IPS-NIHi7 (cell line): ENCODE data around the gene GNAZ.

Source experiments
- DNase-seq: peaks from one replicate; pipeline ENCODE4 v3.0.0; 2012; ENCODE audit warnings: mixed read lengths; ENCODE audit errors: extremely low spot score

The GNAZ gene

DNA sequence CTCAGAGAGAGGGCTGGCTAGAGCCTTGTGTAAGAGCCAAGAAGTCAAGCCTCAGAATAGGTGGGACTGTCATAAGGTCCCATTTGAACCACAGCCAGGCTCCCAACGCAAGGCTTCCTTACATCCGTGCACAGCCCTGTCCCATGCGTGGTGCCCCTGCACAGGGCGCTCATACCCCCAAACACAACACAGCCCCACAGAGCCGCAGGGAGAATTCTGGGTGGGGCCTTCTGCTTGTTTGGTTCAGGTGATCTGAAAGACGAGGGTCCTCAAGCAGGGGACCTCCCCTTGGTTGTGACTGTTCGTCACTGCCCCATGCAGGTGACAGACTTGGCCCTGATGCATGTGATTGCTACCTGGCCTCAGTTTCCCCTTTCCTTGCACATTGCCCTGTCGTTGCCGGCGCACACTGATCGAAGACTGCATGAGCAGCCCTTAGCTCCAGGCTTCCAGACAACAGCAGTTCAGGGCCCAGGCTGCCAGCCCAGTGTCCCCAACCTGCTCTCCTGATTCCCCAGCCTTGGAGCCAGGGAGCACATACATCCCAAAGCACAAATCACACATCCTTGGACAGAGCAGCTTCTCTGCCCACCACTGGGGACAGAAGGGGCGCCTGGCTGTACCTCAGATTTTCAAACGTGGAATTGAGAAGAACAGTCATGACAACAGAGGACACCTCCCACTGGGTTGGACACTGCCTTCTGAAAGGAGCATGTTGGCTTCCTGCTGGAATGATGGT, 22.1 kb downstream of the GNAZ start:
- no peak for DNase-seq

DNA sequence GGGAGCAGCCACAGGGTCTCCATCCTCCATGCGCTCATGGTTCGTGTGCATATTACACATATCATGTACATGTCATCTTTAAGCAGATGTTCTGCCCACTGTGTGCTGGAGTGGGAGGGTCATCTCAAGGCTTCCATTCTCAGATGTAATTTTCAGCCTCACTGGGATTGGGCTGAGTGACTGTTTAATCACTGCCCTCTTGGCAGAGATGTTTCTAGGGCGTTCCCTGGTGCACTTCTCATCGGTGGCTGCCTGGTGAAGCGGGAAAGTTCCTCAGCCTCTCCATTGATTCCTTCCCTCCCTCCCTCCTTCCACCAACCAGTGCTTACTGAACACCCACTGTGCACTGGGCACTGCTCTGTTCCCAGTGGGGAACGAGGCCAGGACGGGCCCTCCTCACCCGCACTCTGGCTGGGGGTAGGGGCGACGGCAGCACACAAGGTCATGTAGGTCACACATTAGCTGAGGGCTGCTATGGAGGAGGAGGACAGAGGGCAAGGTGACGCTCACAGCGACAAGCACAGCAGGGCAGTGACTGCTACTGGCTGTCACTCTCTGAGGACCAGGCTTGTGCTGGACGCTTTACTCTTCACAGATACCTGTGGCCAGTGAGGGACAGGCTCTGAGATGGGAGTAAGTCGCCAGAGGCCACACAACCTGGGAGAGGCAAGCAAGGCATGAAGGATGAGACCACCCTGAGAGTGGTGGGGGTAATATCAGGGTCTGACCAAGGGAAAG, 22.9 kb downstream of the GNAZ start:
- DNase-seq: no peak

DNA sequence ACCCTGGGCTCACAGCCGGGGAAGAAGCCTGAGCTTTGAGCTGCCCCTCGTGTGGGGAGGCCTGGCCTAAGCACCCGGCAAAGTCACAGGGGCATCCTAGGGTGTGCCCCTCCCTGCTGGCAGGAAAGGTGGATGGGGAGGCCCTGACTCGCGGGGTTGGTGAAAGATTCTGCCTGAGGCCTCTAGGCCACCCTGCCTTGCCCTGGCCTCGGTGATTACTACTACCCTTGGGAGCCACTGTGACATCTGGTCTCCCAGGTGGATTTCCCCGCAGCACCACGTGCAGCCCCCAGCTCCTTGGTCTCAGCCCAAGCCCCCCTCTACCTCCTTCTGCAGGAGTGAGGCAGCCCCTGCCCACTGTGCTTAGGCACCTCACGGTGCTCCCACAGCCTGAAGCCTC, 23.9 kb downstream of the GNAZ start:
- no peak for DNase-seq

DNA sequence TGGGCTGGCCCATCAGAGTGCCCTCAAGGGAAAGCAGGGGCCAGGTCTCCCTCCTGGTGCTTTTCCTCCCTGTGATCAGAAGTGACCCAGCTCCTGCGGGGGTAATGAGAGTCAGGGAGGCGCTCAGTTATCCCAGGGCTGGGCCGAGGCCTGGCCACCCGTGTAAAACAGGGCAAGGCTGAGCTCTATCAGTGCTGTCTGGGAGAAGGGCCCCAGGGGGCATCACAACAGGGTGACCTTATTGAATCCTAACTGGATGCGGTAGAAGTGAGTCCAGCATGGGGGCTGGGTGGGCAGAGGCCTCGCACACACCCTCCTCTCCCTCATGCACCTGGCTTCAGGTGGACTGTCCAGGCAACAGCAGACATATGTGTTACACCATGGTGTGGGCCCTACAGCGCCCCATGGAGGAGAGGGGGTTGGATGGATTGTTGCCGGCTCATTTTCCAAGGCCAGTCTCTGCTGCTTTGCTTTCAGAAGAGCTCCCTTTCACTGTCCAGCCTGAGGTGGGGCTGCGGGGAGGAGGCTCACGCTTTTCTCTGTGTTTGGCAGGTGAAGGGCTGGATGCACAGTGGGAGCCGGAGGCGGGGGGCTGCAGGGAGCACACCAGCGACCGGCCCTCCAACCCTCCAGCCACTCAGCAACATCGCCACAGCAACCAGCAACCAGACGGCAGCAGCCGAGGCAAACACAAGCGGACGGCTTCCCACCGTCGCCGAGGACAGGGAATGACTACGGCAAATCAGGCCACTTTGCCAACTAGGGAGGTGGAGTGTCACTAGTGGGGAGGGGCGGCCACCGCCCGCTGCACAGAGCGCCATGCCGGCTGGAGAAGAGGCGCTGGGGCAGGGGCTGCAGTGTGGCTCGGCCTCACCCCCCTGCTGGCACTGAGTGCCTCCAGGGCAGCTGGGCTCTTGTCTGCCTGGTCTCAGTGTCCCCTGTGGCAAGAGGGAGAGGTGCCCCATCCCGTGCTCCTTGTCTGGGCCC, 24.7 kb downstream of the GNAZ start:
- no peak for DNase-seq

- DNase-seq: no peak
These were observed 25.5 kb downstream of the GNAZ start for GRCh38 chr22:23095733-23096342.

- DNase-seq: no peak
These were observed 27.3 kb downstream of the GNAZ start for GRCh38 chr22:23097412-23098229.

DNA sequence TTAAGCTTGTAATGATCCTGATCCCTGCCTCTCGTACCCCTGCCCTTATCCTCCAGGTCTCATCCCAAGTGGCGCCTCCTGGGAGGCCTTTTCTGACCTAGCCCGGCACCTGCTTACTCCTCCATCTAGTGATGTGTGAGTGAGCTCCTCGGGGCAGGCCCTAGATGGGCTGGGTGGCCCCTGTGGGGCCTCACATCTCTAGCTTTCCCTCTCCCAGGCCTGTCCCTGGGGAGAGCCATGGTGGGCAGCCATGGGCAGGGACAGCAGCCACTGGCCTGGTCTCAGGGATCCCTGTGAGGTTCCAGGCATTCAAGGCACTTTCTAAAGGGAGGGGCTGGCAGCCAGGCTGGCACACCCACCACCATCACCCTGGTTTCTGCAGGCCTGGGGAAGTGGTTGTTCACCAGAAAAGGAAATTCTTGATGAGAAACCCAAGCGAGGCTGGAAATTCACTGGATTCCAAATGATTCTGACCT, 27.9 kb downstream of the GNAZ start:
- DNase-seq: no peak

DNA sequence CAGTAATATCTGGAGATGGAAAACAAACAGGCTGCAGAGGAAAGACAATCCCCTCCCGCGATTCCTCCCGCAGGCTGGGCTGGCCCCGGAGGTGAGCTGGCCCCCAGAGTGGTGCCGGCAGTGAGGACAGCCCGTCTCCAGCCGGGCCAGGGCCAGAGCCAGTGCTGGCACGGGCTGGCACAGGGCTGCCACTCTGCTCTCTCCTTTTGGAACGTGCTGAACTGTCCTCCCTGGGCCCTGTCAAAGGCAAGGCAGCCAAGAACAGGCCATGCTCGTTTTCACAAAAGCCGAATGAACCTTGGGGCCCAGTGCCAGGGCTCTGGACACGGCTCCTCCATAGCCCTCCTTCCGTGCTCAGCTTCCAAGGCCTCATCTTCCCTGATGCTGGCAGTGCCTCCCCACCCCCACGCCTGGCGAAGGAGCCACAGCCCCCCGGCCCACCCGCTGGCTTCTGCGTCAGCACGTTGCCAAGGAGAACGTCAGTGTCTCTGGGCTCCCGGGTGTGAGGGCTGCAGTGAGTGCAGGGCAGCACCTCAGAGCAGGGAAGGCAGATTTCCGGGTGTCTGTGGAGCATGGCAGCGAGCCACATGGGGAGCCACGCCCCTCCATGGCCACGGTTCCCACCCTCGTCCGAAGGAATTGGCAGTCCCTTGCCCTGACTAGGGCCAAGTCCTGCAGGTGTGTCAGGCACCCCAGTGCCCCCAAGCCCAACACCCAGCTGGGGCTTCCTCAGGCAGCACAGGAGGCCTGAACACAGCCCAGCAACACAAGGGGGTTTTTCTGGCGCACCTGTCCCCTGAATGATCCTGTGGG, 28.6 kb downstream of the GNAZ start:
- no peak for DNase-seq

GRCh38 chr22:23099531-23099804, 29.1 kb downstream of the GNAZ start:
- no peak for DNase-seq

GRCh38 chr22:23100124-23100801, 29.9 kb downstream of the GNAZ start:
- DNase-seq: no peak

DNA sequence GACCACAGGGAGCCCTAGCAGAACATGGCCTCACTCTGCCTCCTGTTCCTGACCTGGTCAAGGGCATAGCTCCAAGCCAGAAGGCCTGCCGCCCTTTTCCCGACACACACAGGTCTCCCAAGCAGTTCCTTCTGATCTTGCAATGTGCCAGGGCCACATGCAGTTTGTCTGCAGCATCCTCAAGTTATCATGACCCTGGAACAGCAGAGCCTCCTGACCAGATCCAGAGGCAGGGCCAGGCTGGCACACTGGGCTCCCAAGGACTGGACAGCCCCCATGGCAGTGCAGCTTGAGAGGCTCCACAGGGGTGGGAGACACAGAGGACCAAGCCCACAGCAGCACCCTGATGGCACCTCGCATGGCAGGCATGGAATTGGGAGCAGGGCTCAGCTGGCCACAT, 31.2 kb downstream of the GNAZ start:
- no peak for DNase-seq

DNA sequence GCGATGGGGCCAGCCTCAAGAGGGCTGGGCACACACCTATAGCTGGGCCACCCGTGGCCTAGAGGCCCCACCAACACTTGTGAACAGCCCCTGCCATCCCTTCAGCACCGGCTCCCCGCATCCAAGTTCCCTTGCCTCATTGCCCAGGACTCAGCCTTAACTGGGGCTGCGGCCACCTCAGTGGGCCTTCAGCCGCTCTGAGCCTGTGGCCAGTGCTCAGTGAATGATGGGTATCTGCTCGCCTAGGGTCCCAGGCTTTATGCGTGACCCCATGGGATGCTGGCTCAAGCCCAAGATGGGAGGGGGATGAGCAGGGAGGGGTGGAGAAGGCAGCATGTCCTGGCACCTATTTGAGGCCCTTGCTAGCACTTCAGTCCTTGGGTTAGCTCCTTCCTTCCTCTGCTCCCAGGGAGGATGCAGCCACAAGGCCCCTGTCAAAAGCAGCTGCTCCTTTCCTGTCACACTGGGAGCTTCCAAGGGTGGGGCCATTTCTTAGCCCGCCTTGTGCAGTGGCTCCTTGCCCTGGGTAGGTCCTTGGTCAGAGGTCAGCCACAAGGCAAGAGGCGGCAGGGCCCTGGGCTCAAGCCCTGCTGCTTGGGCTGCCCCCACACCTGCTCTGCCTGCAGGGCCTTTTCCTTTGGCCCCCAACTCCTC, 31.8 kb downstream of the GNAZ start:
- no peak for DNase-seq

GRCh38 chr22:23102776-23103175, 32.5 kb downstream of the GNAZ start:
- DNase-seq: no peak

- DNase-seq: no peak
These were observed 33.1 kb downstream of the GNAZ start for GRCh38 chr22:23103199-23103954.

DNA sequence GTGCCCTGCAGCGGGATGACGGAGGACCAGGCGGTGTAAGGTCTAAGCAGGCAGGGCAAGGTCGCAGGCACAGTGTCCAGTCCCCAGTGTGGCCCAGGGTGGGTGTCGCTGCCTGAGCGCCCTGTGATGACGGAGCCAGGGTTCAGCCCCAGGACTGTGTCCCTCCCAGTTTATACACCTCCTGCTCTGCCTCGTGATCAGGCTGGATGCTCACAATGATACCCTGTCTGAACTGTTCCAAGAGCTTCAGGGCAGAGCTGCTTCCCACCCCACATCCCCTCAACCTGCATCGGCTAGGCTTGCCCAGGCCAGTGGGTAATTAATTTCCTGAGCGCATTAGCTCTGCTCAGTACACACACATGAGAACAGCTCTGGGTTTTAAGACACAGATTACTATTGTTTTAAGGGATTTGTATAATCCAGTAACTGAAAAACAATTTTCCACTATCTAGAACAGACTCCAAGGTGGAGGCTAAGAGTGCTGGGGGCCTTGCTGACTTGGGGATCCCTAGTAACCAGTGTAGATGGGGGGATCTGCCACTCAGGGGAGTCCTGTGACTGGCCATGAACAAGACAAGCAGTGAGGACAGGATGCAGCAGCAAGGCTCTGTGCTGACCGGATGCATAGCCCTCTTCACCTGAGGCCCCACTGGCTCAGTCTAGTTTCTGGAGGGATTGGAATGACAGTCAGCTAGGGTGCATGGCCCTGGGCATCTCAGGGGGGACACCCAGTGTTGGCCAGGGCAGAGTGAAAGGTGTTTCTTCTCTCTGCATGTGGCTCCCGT, 34.1 kb downstream of the GNAZ start:
- no peak for DNase-seq

DNA sequence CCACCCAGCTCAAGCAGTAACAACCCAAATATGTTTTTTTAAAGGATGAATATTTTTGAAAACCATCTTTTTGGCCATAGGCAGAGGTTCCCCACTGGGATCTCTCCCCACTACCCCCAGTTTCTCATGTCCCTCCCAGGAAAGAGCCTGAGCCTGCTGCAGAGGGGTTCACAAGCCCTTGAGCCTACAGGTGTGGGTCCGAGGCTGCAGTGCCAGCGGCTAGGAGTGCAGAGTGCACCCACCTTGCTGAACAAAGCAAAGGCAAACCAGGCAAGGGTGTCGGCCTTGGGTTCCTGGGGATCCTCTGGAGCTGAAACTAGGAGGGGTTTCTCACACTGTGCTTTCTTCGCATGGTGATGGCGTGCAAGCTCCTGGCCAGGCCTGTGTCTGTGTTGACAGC, 35.0 kb downstream of the GNAZ start:
- no peak for DNase-seq

GRCh38 chr22:23105919-23106318, 35.6 kb downstream of the GNAZ start:
- no peak for DNase-seq

- DNase-seq: no peak
These were observed 36.0 kb downstream of the GNAZ start for GRCh38 chr22:23106344-23106743.
